Hepatocyte (in vitro differentiated cells): ENCODE measurements around the gene RGS8.

ENCODE experiments used
- EZH2 ChIP-seq: fragments of 200-600 bp; sonication (generic); IDR thresholded peaks from 2 replicates; pipeline ENCODE4 v1.6.1; 2016; ENCODE audit warnings: antibody characterized with exemption, mild to moderate bottlenecking, borderline replicate concordance
- EZH2phosphoT487 ChIP-seq: fragments of 200-600 bp; sonication (generic); IDR thresholded peaks from one replicate; pipeline ENCODE4 v1.6.1; 2018; ENCODE audit warnings: antibody characterized with exemption, mild to moderate bottlenecking, low read depth, moderate library complexity; ENCODE audit not compliant: unreplicated experiment, severe bottlenecking
- TF ChIP-seq, protein P1 (sequence below): fragments of 200-600 bp; sonication (generic); IDR thresholded peaks from 2 replicates; pipeline ENCODE4 v1.5.1; 2016; ENCODE audit warnings: antibody characterized with exemption, mild to moderate bottlenecking; ENCODE audit not compliant: poor library complexity

DNA sequence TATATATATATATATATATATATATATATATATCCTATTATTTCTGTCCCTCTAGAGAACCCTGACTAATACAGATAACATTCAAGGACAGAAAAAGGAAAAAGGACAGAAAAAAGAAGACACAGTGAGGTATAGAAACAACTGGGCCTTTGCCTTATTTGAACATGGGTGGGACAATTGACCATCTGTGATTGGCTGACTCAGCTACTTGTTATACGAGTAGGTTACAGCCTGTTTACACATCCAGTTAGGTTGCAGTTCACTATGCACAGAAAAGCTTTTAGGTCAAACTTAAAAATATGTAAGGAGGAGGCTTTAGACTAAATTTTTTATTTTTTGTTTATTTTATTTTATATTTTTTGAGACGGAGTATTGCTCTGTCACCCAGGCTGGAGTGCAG is 39.8 kb upstream of the RGS8 start:
- TF ChIP-seq, protein P1, sequence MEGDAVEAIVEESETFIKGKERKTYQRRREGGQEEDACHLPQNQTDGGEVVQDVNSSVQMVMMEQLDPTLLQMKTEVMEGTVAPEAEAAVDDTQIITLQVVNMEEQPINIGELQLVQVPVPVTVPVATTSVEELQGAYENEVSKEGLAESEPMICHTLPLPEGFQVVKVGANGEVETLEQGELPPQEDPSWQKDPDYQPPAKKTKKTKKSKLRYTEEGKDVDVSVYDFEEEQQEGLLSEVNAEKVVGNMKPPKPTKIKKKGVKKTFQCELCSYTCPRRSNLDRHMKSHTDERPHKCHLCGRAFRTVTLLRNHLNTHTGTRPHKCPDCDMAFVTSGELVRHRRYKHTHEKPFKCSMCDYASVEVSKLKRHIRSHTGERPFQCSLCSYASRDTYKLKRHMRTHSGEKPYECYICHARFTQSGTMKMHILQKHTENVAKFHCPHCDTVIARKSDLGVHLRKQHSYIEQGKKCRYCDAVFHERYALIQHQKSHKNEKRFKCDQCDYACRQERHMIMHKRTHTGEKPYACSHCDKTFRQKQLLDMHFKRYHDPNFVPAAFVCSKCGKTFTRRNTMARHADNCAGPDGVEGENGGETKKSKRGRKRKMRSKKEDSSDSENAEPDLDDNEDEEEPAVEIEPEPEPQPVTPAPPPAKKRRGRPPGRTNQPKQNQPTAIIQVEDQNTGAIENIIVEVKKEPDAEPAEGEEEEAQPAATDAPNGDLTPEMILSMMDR = no peak
- TF ChIP-seq EZH2 = no peak
- TF ChIP-seq EZH2phosphoT487 = no peak
